ENCODE data around the gene BCL2L14.

DNA sequence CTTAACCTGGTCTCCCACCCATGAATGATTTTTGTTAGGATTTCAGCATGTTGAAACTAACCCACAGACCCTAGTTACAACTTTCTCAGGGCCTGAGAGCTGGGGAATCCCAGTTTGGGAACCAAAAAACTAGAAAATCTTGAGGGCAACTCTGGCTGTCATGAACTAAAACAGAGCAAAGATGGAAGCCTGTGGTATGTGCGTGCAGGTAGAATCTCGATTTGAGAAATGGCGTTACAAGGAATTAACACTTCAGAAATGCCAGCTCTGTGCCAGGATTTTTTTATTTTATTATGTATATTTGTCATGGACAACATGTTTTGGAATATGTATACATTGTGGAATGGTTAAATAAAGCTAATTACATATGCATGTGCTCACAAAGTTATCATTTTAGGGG is 36.4 kb upstream of the BCL2L14 start:
- TF ChIP-seq YY1 (tag by site-specific recombination; IDR thresholded peaks at IDR 0.05) (no peak), ZNF514 (tag by site-specific recombination; IDR thresholded peaks at IDR 0.05) (no peak), ZNF621 (tag by site-specific recombination; IDR thresholded peaks at IDR 0.05) (no peak), ZNF19 (tag by site-specific recombination; IDR thresholded peaks at IDR 0.05; ENCODE audit: low read depth) (no peak), ZNF175 (tag by site-specific recombination; IDR thresholded peaks at IDR 0.05) (no peak), SP2 (tag by site-specific recombination; IDR thresholded peaks at IDR 0.05) (no peak), ZNF629 (tag by site-specific recombination; IDR thresholded peaks at IDR 0.05) (no peak), MYNN (tag by site-specific recombination; IDR thresholded peaks at IDR 0.05; ENCODE audit: borderline replicate concordance) (no peak), TCF7L2 (IDR thresholded peaks at IDR 0.05; ENCODE audit: borderline replicate concordance, low read depth, low read length) (no peak), ZNF274 (IDR thresholded peaks at IDR 0.05; ENCODE audit: low read length) (no peak), ZNF274 (tag by site-specific recombination; IDR thresholded peaks at IDR 0.05; ENCODE audit: borderline replicate concordance) (no peak)
- TF ChIP-seq, protein P1, sequence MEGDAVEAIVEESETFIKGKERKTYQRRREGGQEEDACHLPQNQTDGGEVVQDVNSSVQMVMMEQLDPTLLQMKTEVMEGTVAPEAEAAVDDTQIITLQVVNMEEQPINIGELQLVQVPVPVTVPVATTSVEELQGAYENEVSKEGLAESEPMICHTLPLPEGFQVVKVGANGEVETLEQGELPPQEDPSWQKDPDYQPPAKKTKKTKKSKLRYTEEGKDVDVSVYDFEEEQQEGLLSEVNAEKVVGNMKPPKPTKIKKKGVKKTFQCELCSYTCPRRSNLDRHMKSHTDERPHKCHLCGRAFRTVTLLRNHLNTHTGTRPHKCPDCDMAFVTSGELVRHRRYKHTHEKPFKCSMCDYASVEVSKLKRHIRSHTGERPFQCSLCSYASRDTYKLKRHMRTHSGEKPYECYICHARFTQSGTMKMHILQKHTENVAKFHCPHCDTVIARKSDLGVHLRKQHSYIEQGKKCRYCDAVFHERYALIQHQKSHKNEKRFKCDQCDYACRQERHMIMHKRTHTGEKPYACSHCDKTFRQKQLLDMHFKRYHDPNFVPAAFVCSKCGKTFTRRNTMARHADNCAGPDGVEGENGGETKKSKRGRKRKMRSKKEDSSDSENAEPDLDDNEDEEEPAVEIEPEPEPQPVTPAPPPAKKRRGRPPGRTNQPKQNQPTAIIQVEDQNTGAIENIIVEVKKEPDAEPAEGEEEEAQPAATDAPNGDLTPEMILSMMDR (tag by site-specific recombination; IDR thresholded peaks at IDR 0.05) = no peak
- TF ChIP-seq, protein P2, sequence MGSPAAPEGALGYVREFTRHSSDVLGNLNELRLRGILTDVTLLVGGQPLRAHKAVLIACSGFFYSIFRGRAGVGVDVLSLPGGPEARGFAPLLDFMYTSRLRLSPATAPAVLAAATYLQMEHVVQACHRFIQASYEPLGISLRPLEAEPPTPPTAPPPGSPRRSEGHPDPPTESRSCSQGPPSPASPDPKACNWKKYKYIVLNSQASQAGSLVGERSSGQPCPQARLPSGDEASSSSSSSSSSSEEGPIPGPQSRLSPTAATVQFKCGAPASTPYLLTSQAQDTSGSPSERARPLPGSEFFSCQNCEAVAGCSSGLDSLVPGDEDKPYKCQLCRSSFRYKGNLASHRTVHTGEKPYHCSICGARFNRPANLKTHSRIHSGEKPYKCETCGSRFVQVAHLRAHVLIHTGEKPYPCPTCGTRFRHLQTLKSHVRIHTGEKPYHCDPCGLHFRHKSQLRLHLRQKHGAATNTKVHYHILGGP (tag by site-specific recombination; IDR thresholded peaks at IDR 0.05) = no peak
- TF ChIP-seq, protein P3, sequence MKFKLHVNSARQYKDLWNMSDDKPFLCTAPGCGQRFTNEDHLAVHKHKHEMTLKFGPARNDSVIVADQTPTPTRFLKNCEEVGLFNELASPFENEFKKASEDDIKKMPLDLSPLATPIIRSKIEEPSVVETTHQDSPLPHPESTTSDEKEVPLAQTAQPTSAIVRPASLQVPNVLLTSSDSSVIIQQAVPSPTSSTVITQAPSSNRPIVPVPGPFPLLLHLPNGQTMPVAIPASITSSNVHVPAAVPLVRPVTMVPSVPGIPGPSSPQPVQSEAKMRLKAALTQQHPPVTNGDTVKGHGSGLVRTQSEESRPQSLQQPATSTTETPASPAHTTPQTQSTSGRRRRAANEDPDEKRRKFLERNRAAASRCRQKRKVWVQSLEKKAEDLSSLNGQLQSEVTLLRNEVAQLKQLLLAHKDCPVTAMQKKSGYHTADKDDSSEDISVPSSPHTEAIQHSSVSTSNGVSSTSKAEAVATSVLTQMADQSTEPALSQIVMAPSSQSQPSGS (tag by site-specific recombination; IDR thresholded peaks at IDR 0.05; ENCODE audit: low read depth) = no peak
